Omental fat pad (tissue), 4 donors: ENCODE results near the gene ARMC8. TPM values are rescaled to one million over a fixed set of nuclear protein-coding genes. Genes with fewer than 3 reads are reported as not detected.

Experiments used
- ATAC-seq: fragments of 150-250 bp; one replicate; pipeline ENCODE4 v1.9.1; 2016; ENCODE audit warnings: mild to moderate bottlenecking, moderate library complexity; ENCODE audit not compliant: low FRiP score
- DNase-seq: peaks from one replicate; pipeline ENCODE4 v3.0.0-alpha.2; 2019; ENCODE audit warnings: low spot score
- CTCF ChIP-seq, 3 donors: fragments of 450-650 bp; IDR thresholded peaks; one replicate each; pipeline ENCODE4 v1.5.1; 2016 to 2017; ENCODE audit warnings: antibody characterized with exemption in 3 of 3, mild to moderate bottlenecking in 3 of 3, moderate library complexity in 2 of 3
- total RNA-seq, 4 donors: library from RNA; depleted of rRNA; stranded (reverse); fragments of >200 nt; gene quantifications; one replicate each; pipeline ENCODE4 v1.1.0, GENCODE V29; 2016

ARMC8 gene
- total RNA-seq, 4 donors from 2014 or later, result 61.5 to 121 (median 95.3) TPM

GRCh38 chr3:138157743-138158142, 29.4 kb upstream of the ARMC8 start:
- TF ChIP-seq CTCF (IDR thresholded peaks at IDR 0.05), result no peak
- DNase-seq (no peak), ATAC-seq (no peak)

- DNase-seq (no peak), ATAC-seq (no peak)
- no peak for TF ChIP-seq CTCF (IDR thresholded peaks at IDR 0.05)
Measured at GRCh38 chr3:138165061-138165460, 22.0 kb upstream of the ARMC8 start.

- no peak for TF ChIP-seq CTCF (IDR thresholded peaks at IDR 0.05)
- ATAC-seq (no peak), DNase-seq (no peak)
Measured at GRCh38 chr3:138172625-138173024, 14.5 kb upstream of the ARMC8 start.

GRCh38 chr3:138173769-138174420, 13.2 kb upstream of the ARMC8 start:
- ATAC-seq (peak; percentile 23), DNase-seq (no peak)
- no peak for TF ChIP-seq CTCF (IDR thresholded peaks at IDR 0.05)

GRCh38 chr3:138174421-138175131, 12.5 kb upstream of the ARMC8 start, which contains the start of gene DBR1:
TSS of gene DBR1 (minus strand) at chr3:138174921. CDS start at chr3:138174795, 126 bp downstream.
- peak; percentile 69 for DNase-seq
- TF ChIP-seq CTCF (IDR thresholded peaks at IDR 0.05), result no peak
- ATAC-seq, result peak; percentile 94

GRCh38 chr3:138180375-138181029, 6.6 kb upstream of the ARMC8 start:
- no peak for TF ChIP-seq CTCF (IDR thresholded peaks at IDR 0.05)
- DNase-seq (no peak), ATAC-seq (no peak)
